Activated B cell treated with CpG ODN at 0.5 μM for 24 hours (primary cell): ENCODE results near the gene ZNF534. TPM values are rescaled to one million over a fixed set of nuclear protein-coding genes. Genes with fewer than 3 reads are reported as not detected.

Experiments used
- total RNA-seq: library from RNA; stranded (reverse); gene quantifications from 2 replicates; pipeline ENCODE4 v1.2.3, GENCODE V29; 2022

ZNF534 gene
- total RNA-seq, 1 donor from 2014 or later = 0.16 TPM

Other genes starting within 250 kb of the ZNF534 start
- gene PPP2R1A, start 239.1 kb upstream of the ZNF534 start, total RNA-seq = 244 and 245 TPM in 2 replicates
- gene ZNF766, start 159.6 kb upstream of the ZNF534 start, total RNA-seq = 33.0 and 35.0 TPM in 2 replicates
- 24.0 and 25.5 TPM in 2 replicates for gene ZNF480, start 132.0 kb upstream of the ZNF534 start, total RNA-seq
- 1.1 and 2.0 TPM in 2 replicates for gene ZNF610, start 92.9 kb upstream of the ZNF534 start, total RNA-seq
- 28.0 and 29.5 TPM in 2 replicates for gene ZNF880, start 59.2 kb upstream of the ZNF534 start, total RNA-seq
- gene ZNF528, start 31.3 kb upstream of the ZNF534 start, total RNA-seq = 29.8 and 40.3 TPM in 2 replicates
- 2.6 and 2.8 TPM in 2 replicates for gene ZNF578, start 24.4 kb downstream of the ZNF534 start, total RNA-seq
- gene ZNF808, start 98.5 kb downstream of the ZNF534 start, total RNA-seq = 31.1 and 33.7 TPM in 2 replicates
- gene ZNF701, start 141.1 kb downstream of the ZNF534 start, total RNA-seq = 30.6 and 32.7 TPM in 2 replicates
- 42.3 and 49.4 TPM in 2 replicates for gene ZNF83, start 209.2 kb downstream of the ZNF534 start, total RNA-seq